HS-27A (cell line): ENCODE measurements around the gene EPDR1.
"Not testable (repeated sequence)": the region's sequence is repeated elsewhere in the genome, so short reads cannot be mapped to it uniquely, and the experiment has no call there.

Experiments
- DNase-seq: peaks from one replicate; pipeline ENCODE4 v3.0.0-alpha.2; 2012; ENCODE audit warnings: low read depth, missing footprints

The EPDR1 gene

DNA sequence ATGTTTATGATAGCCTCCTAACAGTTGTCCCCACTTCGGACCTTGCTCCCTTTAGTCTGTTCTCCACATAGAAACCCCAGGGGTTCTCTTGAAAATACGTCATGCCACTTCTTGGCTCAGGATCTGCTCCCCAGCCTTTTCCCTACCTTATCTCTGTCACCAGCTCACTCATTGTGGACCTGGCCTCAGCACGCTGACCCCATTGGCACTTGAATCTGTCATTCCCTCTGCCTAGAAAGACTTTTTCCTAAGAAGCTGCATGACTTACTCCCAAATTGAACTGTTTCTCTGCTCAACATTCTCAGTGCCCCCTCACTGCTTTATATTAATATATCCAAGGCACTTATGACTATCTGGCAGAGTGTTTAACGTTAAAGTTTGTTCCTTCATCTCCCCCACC lies 8.4 kb downstream of the EPDR1 start:
- no peak for DNase-seq

DNA sequence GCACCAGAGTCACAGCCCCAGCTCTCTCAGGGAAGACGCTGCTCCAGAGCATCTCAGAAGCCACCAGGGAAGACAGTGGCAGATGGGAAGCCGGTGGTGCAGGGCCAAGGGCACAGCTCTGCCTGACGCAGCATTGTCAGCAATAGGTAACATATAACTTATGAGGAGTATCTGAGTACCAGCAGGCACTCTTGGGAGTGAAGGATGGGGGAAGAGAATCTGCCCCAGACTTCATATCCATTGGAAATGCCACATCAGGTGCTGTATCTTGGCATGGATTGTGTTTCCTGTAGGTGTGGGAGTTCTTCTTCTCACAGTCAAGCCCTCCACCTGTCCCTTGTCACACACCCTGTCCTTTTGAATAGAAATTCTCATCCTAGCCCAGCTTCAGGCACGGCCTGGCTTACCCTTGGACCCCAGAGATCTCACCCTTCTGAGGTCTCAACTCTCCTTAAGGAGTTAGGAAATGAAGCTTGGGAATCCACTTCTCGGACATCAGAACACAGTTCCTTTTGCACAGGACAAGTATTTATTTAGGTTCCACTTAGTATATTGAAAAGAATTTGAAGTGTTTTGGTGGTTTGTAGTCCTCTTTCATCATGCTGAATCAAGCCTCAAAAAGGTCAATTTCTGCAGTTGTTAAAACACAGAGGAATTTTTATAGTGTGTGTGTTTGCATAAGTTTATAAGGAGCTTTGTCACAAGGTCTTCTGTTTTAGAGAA lies 9.9 kb downstream of the EPDR1 start:
- DNase-seq, result no peak

- no peak for DNase-seq
These were observed 12.1 kb downstream of the EPDR1 start for GRCh38 chr7:37932543-37932942.

- no peak for DNase-seq
These were observed 12.7 kb downstream of the EPDR1 start for GRCh38 chr7:37933018-37933566.

GRCh38 chr7:37942934-37943610 lies 22.6 kb downstream of the EPDR1 start:
- DNase-seq, result no peak

DNA sequence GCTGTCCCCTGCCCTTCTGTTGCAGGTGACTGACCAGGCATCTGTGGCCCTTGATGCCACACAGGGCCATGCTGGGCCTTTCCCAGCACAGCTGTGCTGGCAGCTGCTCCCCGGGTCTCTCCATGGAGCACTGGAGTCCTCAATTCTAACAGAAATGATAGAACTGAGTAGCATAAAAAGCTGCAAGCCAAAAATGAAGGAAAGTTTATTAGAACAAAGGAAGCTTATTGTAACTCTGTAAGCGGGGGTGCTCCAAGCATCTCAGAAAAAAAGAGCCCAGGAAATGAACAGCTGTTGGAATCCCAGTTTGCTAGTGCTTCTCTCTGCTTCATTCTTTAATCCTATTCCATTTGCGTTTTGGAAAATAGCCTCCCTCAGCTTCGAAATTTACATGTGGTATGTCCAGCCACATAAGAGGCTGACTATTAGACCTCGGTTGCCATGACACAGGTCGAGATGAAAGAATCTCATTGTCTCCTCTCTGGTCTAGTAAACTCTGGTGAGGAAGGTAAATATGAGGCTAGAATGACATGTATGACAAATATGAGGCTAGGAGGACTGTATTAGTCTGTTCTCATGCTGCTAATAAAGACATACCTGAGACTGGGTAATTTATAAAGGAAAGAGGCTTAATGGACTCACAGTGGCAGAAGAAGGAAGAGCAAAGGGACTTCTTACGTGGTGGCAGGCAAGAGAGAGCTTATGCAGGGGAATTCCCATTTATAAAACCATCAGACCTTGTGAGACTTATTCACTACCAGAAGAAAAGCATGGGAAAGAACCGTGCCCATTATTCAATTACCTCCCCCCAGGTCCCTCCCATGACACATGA lies 23.7 kb downstream of the EPDR1 start:
- no peak for DNase-seq

GRCh38 chr7:37944737-37945054 lies 24.3 kb downstream of the EPDR1 start:
- DNase-seq, result no peak

DNA sequence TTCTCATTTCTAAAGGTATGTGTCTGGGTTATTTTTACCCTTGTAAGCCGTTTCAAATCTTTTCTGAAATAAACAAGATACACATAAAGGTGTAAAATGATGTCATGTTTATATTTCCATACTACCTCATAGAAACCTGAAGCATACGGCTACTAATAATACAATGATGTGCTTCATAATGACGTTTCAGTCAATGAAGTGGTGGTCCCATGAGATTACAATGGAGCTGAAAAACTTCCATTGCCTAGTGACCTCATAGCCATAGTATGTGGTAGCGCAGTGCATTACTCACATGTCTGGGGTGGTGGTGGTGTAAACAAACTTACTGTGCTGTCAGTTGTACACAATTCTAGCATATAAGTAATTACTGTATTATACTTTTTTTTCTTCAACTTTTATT lies 24.9 kb downstream of the EPDR1 start:
- DNase-seq, result no peak

GRCh38 chr7:37947138-37947940 lies 26.9 kb downstream of the EPDR1 start:
- no peak for DNase-seq

- no peak for DNase-seq
These were observed 27.4 kb downstream of the EPDR1 start for GRCh38 chr7:37947941-37948210.

- DNase-seq, result no peak
These were observed 31.8 kb downstream of the EPDR1 start for GRCh38 chr7:37952240-37952639.

- DNase-seq, result not testable (repeated sequence)
These were observed 33.8 kb downstream of the EPDR1 start for GRCh38 chr7:37954217-37954616.

GRCh38 chr7:37956791-37957190 lies 36.4 kb downstream of the EPDR1 start:
- no peak for DNase-seq

DNA sequence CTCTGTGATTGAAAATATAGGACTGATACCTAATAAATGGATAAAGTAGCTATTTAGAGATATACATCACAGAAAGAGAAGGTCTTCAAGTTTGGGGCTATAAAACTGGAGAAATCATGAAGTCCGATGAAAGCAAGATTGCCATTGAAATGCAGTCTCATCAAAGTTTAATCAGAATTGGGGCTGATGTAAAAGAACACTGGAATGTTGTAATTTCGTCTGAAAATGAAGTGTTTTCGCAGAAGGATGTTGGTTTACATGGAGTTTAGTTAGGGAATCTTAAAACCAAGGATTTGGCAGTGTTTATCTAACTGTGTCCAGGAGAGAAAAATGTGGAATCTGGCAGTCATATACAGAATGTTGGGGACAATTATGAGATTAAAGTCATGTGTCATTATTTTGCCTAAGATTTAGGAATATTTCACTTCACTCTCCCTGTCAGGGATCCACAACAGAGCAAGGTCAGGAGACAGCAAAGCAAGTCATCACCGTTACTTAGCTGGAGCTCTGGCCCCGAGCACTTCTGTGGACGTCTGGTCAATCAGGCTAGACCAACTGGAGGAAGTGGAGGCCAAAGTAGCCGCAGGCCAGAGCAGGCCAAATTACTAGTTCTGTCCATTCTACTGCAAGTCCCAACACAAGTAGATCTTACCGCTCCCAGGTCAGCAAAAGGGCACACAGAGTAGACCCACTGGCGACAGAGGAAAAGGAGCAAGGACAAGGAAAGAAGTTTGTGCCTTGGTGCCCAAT lies 37.0 kb downstream of the EPDR1 start:
- DNase-seq, result no peak

DNA sequence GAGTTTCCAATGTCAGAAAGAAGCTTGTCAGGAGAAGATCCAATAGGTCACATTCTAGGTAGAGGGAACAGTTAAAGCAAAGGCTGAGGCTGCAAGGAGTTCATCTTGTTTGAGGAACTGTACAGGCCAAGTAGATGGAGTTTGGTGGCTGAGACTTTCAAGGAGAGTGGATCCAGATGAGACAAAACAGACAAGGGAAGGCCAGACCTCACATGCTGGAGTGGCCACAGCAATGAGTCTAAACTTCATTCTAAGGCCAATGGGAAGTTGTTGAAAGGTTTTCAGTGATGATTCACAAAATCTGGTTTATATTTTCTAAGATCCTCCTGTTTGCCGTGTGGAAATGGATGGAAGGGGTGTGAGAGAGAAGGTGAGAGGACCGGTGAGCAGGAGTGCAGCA lies 40.0 kb downstream of the EPDR1 start:
- DNase-seq, result no peak

DNA sequence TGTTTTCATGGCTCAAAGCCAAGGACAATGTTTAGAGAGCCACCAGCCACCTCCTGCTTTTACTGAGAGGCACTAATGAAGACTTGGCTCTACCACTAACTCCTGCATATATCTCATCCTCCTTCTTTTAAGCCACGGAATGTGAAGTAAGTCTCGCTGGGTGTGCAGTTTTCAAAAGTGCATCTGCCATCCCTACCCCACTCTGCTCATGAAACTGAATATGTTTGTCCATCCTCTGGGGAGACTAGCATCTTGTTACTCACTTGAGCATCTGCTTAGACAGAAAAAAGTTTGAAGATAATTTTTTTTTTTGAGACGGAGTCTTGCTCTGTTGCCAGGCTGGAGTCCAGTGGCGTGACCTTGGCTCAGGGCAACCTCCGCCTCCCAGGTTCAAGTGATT lies 40.8 kb downstream of the EPDR1 start:
- DNase-seq, result no peak

GRCh38 chr7:37964196-37964595 lies 43.8 kb downstream of the EPDR1 start:
- DNase-seq, result no peak

DNA sequence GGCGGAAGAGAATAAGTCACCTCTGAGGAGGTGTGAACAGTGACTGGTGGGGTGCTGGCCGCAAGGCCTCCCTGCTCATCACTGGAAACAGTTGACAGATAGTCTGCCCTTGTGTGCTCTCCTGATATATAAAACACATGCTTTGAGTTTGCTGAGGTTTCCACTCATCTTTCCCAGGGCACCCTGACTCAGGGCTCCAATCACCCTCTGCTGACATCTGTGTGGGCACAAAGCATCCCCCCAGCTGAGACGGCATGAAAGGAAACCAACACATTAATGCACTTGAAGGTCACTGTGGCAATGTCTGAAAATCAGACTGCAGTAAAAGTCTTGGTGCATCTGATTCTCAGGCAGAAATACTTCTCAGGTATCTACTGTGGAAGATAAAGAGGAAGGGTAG lies 49.8 kb downstream of the EPDR1 start:
- no peak for DNase-seq

DNA sequence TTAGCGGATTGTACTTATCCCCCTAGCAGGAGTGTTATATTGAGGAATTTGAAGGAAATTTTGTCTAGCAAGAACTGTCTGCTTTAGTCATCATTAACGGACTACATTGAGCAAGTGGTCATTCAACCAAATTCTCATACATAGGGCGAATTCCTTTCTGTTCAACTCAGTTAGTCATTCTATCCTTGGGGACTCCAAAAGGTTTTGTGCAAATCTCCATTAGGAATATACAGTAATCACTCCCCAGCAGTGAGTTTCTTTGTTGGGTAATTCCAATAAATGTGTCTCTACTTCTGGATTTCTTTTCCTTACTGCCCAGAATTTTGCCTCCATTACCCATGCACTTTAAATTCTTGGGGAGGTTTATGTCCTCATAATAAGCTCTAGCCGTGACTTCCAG lies 51.1 kb downstream of the EPDR1 start:
- no peak for DNase-seq

DNA sequence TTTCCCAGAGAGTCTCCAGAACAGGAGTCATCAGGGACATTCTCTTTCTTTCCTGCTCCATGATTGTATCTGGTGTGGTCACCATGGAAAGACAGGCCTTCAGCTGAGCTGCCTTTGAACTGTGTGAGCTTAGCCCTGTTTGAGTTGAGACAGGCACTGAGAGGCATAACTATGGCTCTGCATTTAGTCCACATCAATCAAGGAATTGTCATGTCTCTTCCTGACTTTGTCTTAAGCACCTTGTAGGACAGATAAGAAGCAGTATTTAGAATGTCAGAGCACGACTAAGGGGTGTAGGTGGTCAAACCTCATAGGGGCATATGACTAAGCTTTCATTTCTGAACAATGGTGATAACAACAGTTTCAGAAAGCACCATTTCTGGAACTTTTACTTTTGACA lies 53.5 kb downstream of the EPDR1 start:
- no peak for DNase-seq

DNA sequence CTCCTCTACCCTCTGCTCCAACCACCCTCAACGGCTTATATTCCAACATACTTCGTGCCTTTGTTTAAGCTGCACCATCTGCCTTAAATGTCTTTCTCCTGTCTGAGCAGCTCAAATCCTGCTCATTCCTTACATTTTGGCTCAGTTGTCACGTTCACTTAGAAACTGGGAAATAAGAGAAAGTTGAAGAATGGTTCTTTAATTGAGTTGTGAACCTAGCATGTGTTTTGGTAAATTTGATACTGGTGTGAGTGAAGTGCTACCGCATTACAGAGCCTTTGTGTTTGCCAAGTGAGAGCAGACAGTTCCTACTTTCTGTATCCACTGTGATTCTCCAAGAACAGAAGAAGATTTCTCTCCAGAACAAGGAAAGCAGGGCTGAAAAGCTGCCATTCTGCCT lies 54.3 kb downstream of the EPDR1 start:
- no peak for DNase-seq

GRCh38 chr7:37977243-37977642 lies 56.8 kb downstream of the EPDR1 start:
- DNase-seq, result no peak
